HG03520 (cell line): ENCODE measurements around the gene IRX5.

ENCODE experiments used
- ATAC-seq: cut with Tn5 transposase; IDR thresholded peaks from one replicate; pipeline ENCODE4 v1.9.1; 2021; ENCODE audit warnings: mild to moderate bottlenecking, moderate library complexity; ENCODE audit not compliant: unreplicated experiment

IRX5 gene

GRCh38 chr16:54930005-54930868, at the start of gene IRX5:
TSS of gene IRX5 (plus strand) at chr16:54930865. CDS start at chr16:54931199, 334 bp downstream.
- no peak for ATAC-seq

GRCh38 chr16:54882556-54882955, 48.1 kb upstream of the IRX5 start:
- ATAC-seq: no peak

- ATAC-seq: no peak
These were observed 47.3 kb upstream of the IRX5 start for GRCh38 chr16:54883358-54883757.

DNA sequence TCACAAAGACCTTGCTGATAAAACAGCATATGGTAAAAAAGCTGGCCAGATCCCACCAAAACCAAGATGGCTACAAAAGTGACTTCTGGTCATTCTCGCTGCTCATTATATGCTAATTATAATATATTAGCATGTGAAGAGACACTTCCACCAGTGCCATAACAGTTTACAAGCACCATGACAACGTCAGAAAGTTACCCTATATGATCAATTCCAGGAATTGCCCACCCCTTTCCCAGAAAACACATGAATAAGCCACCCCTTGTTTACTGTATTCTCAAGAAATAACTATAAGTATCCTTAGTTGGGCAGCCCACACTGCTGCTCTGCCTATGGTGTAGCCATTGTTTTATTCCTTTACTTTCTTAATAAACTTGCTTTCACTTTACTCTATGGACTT, 44.6 kb upstream of the IRX5 start:
- no peak for ATAC-seq

DNA sequence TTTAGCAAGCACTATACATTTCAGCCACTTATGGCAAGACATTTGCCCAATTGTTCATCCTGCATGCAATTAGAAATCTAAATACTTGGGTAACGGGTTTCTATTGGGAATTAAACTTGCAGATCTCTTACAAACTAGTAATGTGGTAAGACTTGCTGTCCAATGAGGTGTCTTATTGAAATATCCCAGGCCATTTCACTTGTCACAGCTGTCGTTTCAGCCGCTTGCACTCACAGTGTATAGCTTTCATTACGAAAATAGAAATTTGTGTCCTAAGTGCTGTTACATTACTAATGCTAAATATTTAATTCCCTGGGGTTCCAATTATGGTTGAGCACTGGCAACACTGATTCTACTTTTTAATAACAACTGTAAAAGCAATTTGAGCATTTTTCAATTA, 40.3 kb upstream of the IRX5 start:
- ATAC-seq: no peak

DNA sequence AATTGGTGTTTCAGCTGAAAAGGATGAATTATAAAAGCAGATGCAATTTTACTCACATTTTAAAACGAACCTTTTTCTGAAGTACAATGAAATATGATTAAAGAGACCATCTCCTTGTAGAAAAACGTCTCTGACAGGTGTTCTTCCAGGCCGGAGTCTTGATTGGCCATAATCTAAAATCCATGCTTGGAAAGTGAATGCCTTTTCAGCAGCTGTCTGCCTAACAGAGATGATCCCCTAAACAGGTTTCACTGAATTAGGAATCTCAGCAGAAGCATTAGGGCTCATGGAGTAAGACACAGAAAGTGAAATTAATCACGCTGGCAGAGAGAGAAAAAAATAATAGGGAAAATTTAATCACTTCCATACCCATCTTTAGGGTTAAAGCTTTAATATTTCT, 39.3 kb upstream of the IRX5 start:
- no peak for ATAC-seq

DNA sequence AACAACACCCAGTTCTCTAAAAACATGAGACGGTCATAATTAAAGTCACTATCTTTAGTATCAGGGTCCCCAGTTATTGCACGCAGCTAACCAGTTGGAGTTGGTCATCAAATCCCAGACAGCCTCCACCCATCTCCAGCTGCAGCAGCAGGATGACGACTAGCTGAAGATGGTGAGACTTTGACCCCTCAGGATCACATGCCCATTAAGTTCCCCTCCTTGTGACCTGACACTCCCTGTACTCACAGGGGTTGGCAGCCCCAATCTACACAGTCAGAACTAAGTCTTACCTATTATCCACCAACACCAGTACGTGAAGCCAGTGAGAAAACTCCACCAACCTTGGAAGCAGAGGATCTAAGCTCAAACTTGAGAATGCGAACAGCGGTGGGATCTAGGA, 37.7 kb upstream of the IRX5 start:
- ATAC-seq: no peak

GRCh38 chr16:54897930-54898329, 32.7 kb upstream of the IRX5 start:
- no peak for ATAC-seq

GRCh38 chr16:54901606-54902005, 29.1 kb upstream of the IRX5 start:
- ATAC-seq: no peak

- ATAC-seq: no peak
These were observed 27.6 kb upstream of the IRX5 start for GRCh38 chr16:54903047-54903446.

- ATAC-seq: no peak
These were observed 19.6 kb upstream of the IRX5 start for GRCh38 chr16:54911079-54911478.

- ATAC-seq: no peak
These were observed 17.9 kb upstream of the IRX5 start for GRCh38 chr16:54912720-54913119.

DNA sequence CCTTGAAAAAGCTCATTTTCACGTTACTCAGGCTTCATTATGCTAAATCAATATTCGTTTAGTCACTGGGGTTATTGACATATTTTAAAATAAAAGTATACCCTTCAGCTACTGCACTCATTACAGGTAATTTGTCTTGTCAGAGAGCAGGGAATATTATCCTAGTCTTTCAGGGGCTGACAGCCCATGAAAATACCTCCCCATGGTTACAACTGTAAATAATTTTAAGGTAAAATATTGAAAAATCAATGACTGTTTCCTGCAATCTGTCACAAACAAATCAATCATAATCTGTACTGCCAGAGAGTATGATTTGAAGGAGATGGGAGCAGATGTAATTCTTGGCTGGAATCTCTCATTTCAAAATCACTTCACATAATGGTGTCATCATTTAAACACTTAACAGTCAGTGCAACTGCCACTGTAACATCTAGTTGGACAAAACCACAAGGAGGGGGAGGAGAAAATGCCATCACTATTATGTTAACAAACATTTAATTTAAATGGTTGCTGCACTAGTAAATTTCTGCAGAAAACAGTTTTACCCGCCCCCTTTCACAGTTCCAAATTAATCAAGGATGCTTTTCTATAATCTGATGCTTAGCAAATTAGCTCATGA, 9.3 kb upstream of the IRX5 start:
- ATAC-seq: no peak

DNA sequence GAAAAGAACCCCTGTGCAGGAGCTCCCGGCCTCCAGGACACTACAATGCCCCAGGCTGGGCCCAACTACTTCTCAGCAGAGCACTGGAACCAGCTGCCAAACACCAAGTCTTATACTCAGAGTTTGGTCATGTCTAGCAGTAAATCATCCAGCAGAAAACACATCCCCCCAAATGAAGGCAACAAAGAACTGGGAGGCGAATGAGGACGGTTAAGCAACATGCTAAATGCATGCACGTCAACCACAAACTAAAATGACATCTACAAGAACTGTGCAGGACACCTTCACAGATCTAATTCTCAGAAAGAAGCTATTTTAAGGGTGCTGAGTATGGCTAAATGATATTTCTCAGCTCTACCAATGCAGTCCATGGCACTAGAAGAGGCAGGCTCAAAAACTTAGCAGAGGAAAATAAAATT, 7.6 kb upstream of the IRX5 start:
- ATAC-seq: no peak

DNA sequence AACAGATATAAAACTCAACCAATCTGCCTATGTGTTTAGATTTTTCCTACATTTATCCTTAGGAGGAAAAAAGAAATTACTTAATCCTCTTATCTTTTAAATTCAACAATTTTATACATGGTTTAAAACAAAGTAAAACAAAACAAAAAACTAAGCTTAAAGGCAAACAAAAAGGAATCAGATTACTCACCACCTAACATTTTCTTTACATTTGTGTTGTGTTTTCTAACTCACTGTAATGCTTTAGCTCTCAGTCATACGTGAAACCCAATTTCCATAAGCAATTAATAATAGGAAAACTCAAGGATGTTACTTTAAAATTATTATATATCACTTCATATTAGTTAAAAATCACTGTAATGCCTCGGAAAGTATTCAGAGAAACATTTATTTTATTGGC, 6.7 kb upstream of the IRX5 start:
- no peak for ATAC-seq

- no peak for ATAC-seq
These were observed 4.4 kb upstream of the IRX5 start for GRCh38 chr16:54926166-54926838.

- ATAC-seq: no peak
These were observed 3.3 kb upstream of the IRX5 start for GRCh38 chr16:54927125-54928015.

DNA sequence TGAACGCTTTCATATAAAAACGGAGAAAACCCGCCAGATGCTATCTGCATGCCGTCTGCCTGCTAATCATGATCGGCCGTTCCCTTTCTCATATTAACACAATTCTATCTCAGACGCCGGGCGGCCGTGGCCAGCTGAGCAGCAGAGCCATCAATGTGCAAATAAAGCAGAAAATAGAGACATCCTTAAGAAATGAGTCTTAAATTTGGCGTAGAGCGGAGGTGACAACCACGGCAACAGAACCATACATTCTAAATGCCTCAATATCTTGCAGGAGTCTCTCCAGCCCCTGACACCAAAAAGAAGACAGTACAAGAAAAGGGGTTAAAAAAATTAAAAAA, 2.7 kb upstream of the IRX5 start:
- no peak for ATAC-seq

DNA sequence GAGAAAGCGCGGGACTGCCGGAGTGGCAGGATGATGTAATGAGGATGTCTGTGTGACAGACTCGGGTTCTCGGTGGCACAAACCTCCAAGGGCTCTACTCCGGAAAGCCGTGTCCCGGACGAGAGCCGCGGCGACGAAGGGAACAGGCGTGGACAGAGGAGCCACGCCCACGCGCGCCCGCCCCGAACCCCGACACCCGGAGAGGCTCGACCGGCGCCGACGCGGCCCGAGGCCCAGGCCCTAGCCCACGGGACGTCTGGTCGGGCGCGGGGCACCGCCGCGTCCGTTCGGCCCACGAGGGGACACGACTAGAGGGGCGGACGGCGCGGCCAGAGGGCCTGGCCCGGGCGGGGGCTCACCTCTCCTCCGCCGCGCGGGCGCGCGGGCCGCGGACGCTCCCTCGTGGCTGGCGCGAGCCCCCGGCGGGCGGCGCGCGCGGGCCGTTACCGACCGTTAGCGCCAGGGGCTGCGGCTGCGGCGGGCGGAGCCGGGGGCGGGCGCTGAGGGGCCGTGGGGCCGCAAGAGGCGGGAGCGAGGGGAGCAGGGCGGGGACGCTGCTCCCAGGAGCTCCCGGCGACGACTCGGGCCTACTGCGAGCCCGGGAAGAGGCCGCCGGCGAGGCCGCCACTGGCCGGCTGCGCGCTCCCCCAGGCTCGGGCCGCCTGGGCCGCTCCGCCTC, 2.1 kb upstream of the IRX5 start:
- peak; percentile 35 for ATAC-seq
